Lung (tissue), 12 donors: ENCODE measurements around the gene G6PD. TPM values are rescaled to one million over a fixed set of nuclear protein-coding genes. Genes with fewer than 3 reads are reported as not detected.

Experiments
- ATAC-seq: fragments of 200-7000 bp; cut with Tn5 transposase; one replicate; pipeline ENCODE4 v1.9.1; 2020; ENCODE audit warnings: moderate number of reproducible peaks; ENCODE audit not compliant: insufficient read depth, low FRiP score
- DNase-seq, 3 donors: peaks; one replicate each; pipeline ENCODE4 v3.0.0-alpha.2; 2013 to 2017
- H3K27ac ChIP-seq, 2 donors: one replicate each; pipeline ENCODE4 v1.5.1; 2013; ENCODE audit warnings: mild to moderate bottlenecking in 2 of 2, moderate library complexity in 2 of 2, control low read depth in 1 of 2, inconsistent platforms in 1 of 2, low read depth in 1 of 2, low read length in 1 of 2
- H3K27me3 ChIP-seq, 3 donors: one replicate each; pipeline ENCODE4 v1.5.1; 2013; ENCODE audit warnings: low read length in 2 of 3; ENCODE audit not compliant: control insufficient read depth in 3 of 3, insufficient read depth in 3 of 3
- H3K36me3 ChIP-seq, 4 donors: one replicate each; pipeline ENCODE4 v1.5.1; 2013; ENCODE audit warnings: low read length in 4 of 4, mild to moderate bottlenecking in 1 of 4, moderate library complexity in 1 of 4; ENCODE audit not compliant: control insufficient read depth in 4 of 4, insufficient read depth in 4 of 4
- H3K4me1 ChIP-seq, 5 donors: one replicate each; pipeline ENCODE4 v1.5.1; 2013; ENCODE audit warnings: low read length in 5 of 5, mild to moderate bottlenecking in 2 of 5, moderate library complexity in 1 of 5; ENCODE audit not compliant: control insufficient read depth in 5 of 5, insufficient read depth in 5 of 5
- H3K4me3 ChIP-seq: one replicate; pipeline ENCODE4 v1.5.1; 2013; ENCODE audit warnings: mild to moderate bottlenecking, control low read depth, moderate library complexity
- H3K9ac ChIP-seq, 2 donors: one replicate each; pipeline ENCODE4 v1.5.1; 2013; ENCODE audit warnings: low read length in 2 of 2, control low read depth in 1 of 2; ENCODE audit not compliant: insufficient read depth in 1 of 2
- H3K9me3 ChIP-seq, 4 donors: one replicate each; pipeline ENCODE4 v1.5.1; 2013; ENCODE audit warnings: low read length in 3 of 4, mild to moderate bottlenecking in 1 of 4, moderate library complexity in 1 of 4; ENCODE audit not compliant: control insufficient read depth in 4 of 4, insufficient read depth in 3 of 4
- CTCF ChIP-seq: IDR thresholded peaks from 2 replicates; pipeline ENCODE4 v1.5.1; 2012; ENCODE audit warnings: mild to moderate bottlenecking; ENCODE audit errors: control extremely low read depth, extremely low read depth
- WGBS, 2 donors: extraction: QIAGEN DNeasy Blood & Tissue Kit; methylation state at CpG; one replicate each; pipeline ENCODE4 v1.1.7; 2013; 5-methylcytosine and 5-hydroxymethylcytosine counted together
- polyA plus RNA-seq, 2 donors: library from polyadenylated mRNA; stranded (reverse); fragments of 200-250 nt; gene quantifications; one replicate each; pipeline ENCODE4 v1.2.1, GENCODE V29; 2013
- total RNA-seq, 2 donors: library from RNA; depleted of rRNA in 1 of 2; stranded (reverse); fragments of >200 nt in 1 of 2; gene quantifications; one replicate each; pipeline ENCODE4 v1.2.1, GENCODE V29; 2014 to 2021
- donor health status: control.
- donor health status: control.
- donor health status: Bipolar disorder and iron deficiency.
- donor health status: healthy.
- donor health status: DM: yes; HTN: yes; CAD: no.

G6PD gene
- total and polyA plus RNA-seq, 4 donors = 24.3 to 106 (median 65.5) TPM

GRCh38 chrX:154517101-154517781 is 29.4 kb downstream of the G6PD start:
- Histone ChIP-seq H3K4me3 (no peak overlapping the region), H3K36me3 (no peaks in the 10 kb centered on the region), H3K27me3 (no peaks in the 10 kb centered on the region), H3K4me1 (peaks cover 0 to 15% (median 4%) of the 10 kb centered on the region in 5 donors), H3K9ac (peak overlapping the region; percentile 11 to 76), H3K9me3 (peaks cover 0 to 5% (median 0%) of the 10 kb centered on the region in 4 donors), H3K27ac (peak overlapping the region; percentile 76 to 92)
- DNase-seq = peak; percentile 60 to 77 (median 74)
- no peak for ATAC-seq
- TF ChIP-seq CTCF = no peak
- 59 to 68% methylated on average over 19 to 25 of the region's 25 CpGs for WGBS, 2 donors

- ATAC-seq (peak; percentile 17), DNase-seq (peak; percentile 91 to 96 (median 96))
- peaks cover 0 to 15% (median 4%) of the 10 kb centered on the region in 5 donors for H3K4me1 ChIP-seq
- no peaks in the 10 kb centered on the region for H3K27me3 ChIP-seq
- H3K9me3 ChIP-seq = peaks cover 0 to 7% (median 0%) of the 10 kb centered on the region in 4 donors
- no peak for TF ChIP-seq CTCF
- H3K27ac ChIP-seq = peak overlapping the region; percentile 76 to 92
- WGBS, 2 donors = 4 to 36% methylated on average over 19 of the region's 19 CpGs
- peak overlapping the region; percentile 0 to 91 for H3K9ac ChIP-seq
- H3K36me3 ChIP-seq = no peaks in the 10 kb centered on the region
- H3K4me3 ChIP-seq = no peak overlapping the region
Measured at GRCh38 chrX:154516656-154517100, 30.0 kb downstream of the G6PD start.

- DNase-seq = peak in 2 of 3 donors; percentile 95 to 97
- H3K4me1 ChIP-seq = peaks cover 0 to 15% (median 4%) of the 10 kb centered on the region in 5 donors
- 0 to 28% methylated on average over 27 to 59 of the region's 59 CpGs for WGBS, 2 donors
Measured at GRCh38 chrX:154515966-154516655, 30.5 kb downstream of the G6PD start, which contains the start of gene FAM3A. Gene FAM3A (minus strand): TSS chrX:154516232. CDS start chrX:154515772, 460 bp downstream.

More at GRCh38 chrX:154515966-154516655, 30.5 kb downstream of the G6PD start, which contains the start of gene FAM3A:
- Histone ChIP-seq H3K9me3 (peaks cover 0 to 8% (median 0%) of the 10 kb centered on the region in 4 donors), H3K36me3 (no peaks in the 10 kb centered on the region), H3K27me3 (no peaks in the 10 kb centered on the region), H3K9ac (peak within 1 kb of the TSS; percentile 0 to 91), H3K4me3 (peak within 1 kb of the TSS; percentile 48), H3K27ac (peak within 1 kb of the TSS; percentile 87 to 92)
- no peak for TF ChIP-seq CTCF
- ATAC-seq = peak; percentile 95
